Measurements from ENCODE around the gene C10orf95.

Gene C10orf95

GRCh38 chr10:102411341-102412255 lies 39.7 kb downstream of the C10orf95 start:
- Histone ChIP-seq H2AFZ (ENCODE audit: low read length) (no peak overlapping the region), H3K79me2 (ENCODE audit: insufficient read depth, low read length) (no peaks in the 10 kb centered on the region), H3K4me1 (ENCODE audit: insufficient read depth, low read length, poor library complexity, severe bottlenecking) (no peaks in the 10 kb centered on the region), H4K20me1 (ENCODE audit: insufficient read depth, low read length, poor library complexity, severe bottlenecking) (no peaks in the 10 kb centered on the region), H3K9ac (ENCODE audit: low read depth, low read length, poor library complexity, severe bottlenecking) (no peak overlapping the region), H3K36me3 (ENCODE audit: insufficient read depth, low read length) (no peaks in the 10 kb centered on the region), H3K4me2 (ENCODE audit: low read depth, low read length, poor library complexity, severe bottlenecking) (no peak overlapping the region), H3K4me3 (ENCODE audit: low read length, poor library complexity, severe bottlenecking) (no peak overlapping the region), H3K9me3 (ENCODE audit: insufficient read depth, low read depth, low read length) (no peaks in the 10 kb centered on the region), H3K27me3 (ENCODE audit: insufficient read depth, low read length, poor library complexity, severe bottlenecking) (peaks cover 25% of the 10 kb centered on the region), H3F3A (ENCODE audit: low read depth) (no peaks in the 10 kb centered on the region), H3K9me2 (replicated peaks; ENCODE audit: low read depth, low read length) (no peaks in the 10 kb centered on the region)
- TF ChIP-seq EZH2phosphoT487 (IDR thresholded peaks at IDR 0.05; ENCODE audit: borderline replicate concordance) (no peak), CTCF (conservative IDR thresholded peaks at IDR 0.05; ENCODE audit: low read length) (no peak)

GRCh38 chr10:102410429-102411073 lies 40.8 kb downstream of the C10orf95 start:
- Histone ChIP-seq H3K4me2 (ENCODE audit: low read depth, low read length, poor library complexity, severe bottlenecking) (no peak overlapping the region), H3K9ac (ENCODE audit: low read depth, low read length, poor library complexity, severe bottlenecking) (no peak overlapping the region)

More at GRCh38 chr10:102410429-102411073, 40.8 kb downstream of the C10orf95 start:
- TF ChIP-seq EZH2phosphoT487 (IDR thresholded peaks at IDR 0.05; ENCODE audit: borderline replicate concordance) = no peak
- no peak for TF ChIP-seq CTCF (conservative IDR thresholded peaks at IDR 0.05; ENCODE audit: low read length)
- H2AFZ ChIP-seq (ENCODE audit: low read length) = no peak overlapping the region
- no peaks in the 10 kb centered on the region for H4K20me1 ChIP-seq (ENCODE audit: insufficient read depth, low read length, poor library complexity, severe bottlenecking)
- H3K27me3 ChIP-seq (ENCODE audit: insufficient read depth, low read length, poor library complexity, severe bottlenecking) = peaks cover 25% of the 10 kb centered on the region
- no peaks in the 10 kb centered on the region for H3K36me3 ChIP-seq (ENCODE audit: insufficient read depth, low read length)
- H3K9me2 ChIP-seq (replicated peaks; ENCODE audit: low read depth, low read length) = no peaks in the 10 kb centered on the region
- no peaks in the 10 kb centered on the region for H3K4me1 ChIP-seq (ENCODE audit: insufficient read depth, low read length, poor library complexity, severe bottlenecking)
- H3K4me3 ChIP-seq (ENCODE audit: low read length, poor library complexity, severe bottlenecking) = no peak overlapping the region
- H3K79me2 ChIP-seq (ENCODE audit: insufficient read depth, low read length) = no peaks in the 10 kb centered on the region
- H3K9me3 ChIP-seq (ENCODE audit: insufficient read depth, low read depth, low read length) = no peaks in the 10 kb centered on the region
- H3F3A ChIP-seq (ENCODE audit: low read depth) = no peaks in the 10 kb centered on the region
